AG09309 (cell line): ENCODE measurements around the gene PCDH1.
"Not testable (repeated sequence)": the region's sequence is repeated elsewhere in the genome, so short reads cannot be mapped to it uniquely, and the experiment has no call there.

Source experiments
- DNase-seq: peaks from one replicate; pipeline ENCODE4 v3.0.0-alpha.2; 2010; ENCODE audit warnings: low read depth
- H3K4me3 ChIP-seq: 2 replicates; pipeline ENCODE4 v1.5.1; 2011; ENCODE audit warnings: mild to moderate bottlenecking, low read depth, low read length, moderate library complexity; ENCODE audit not compliant: control insufficient read depth
- CTCF ChIP-seq: IDR thresholded peaks from 2 replicates; pipeline ENCODE4 v1.5.1; 2011; ENCODE audit warnings: mild to moderate bottlenecking, low read depth, low read length, inconsistent platforms; ENCODE audit not compliant: insufficient read depth, control insufficient read depth; ENCODE audit errors: missing control alignments

PCDH1 gene

DNA sequence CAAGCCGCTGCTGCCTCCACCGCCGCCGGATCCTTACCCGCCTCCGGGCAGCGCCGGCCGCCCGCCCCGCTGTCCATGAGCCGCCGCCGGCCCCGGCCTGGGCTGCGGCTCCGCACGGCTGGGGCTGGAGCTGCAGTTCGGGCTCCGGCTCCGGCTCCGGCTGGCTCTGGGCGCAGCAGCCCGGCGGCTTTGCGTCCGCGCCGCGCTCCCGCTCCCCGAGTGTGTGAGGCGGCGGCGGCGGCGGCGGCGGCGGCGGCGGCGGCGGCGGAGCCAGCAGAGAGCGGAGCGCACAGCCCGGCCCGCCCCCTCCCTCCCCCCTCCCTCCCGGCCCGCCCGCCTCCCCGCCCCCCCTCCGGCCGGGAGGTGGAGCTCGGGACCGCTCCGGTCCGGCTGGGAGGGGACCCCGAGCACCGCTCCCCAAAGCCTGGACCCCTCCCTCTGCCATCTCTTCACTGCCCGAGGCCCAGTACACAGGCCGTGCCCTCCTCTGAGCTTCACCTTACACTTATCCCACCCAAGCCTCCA, at the start of gene PCDH1:
Gene PCDH1, minus strand, starts transcription at position 225 of the 525 bp plus-strand sequence. Its CDS starts 148 bp downstream, at position 77.
- no peak for DNase-seq
- H3K4me3 ChIP-seq = peak within 1 kb of the TSS; percentile 39
- no peak for TF ChIP-seq CTCF

GRCh38 chr5:141926434-141926833, 48.2 kb upstream of the PCDH1 start:
- no peak overlapping the region for H3K4me3 ChIP-seq
- no peak for DNase-seq
- no peak for TF ChIP-seq CTCF

GRCh38 chr5:141923448-141924313, 45.5 kb upstream of the PCDH1 start, which contains the start of gene DELE1:
TSS of gene DELE1 (plus strand) at chr5:141923871. CDS start at chr5:141923942, 71 bp downstream.
- H3K4me3 ChIP-seq = peak within 1 kb of the TSS; percentile 79
- TF ChIP-seq CTCF = no peak
- DNase-seq = peak; percentile 64

DNA sequence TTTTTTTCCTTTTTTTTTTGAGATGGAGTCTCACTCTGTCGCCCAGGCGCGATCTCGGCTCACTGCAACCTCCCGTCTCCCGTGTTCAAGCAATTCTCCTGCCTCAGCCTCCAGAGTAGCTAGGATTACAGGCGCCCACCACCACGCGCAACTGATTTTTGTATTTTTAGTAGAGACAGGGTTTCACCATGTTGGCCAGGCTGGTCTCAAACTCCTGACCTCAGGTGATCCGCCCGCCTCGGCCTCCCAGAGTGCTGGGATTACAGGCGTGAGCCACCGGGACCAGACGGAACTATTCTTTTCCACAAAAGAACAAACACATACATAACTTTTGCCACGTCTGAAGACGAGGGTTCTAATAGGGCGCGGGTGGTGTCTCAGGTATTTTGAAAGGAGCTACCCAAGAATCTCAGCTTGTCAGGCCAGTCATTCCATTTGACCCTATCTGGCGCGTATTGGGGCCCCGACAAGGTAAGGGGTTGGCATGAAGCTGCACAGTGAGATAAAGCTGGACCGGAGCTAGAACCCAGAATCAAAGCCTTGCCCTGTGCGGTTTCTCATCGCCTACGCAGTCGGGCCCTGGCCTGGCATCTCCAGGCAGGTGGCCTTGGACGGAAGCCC, 44.7 kb upstream of the PCDH1 start:
- peak overlapping the region; percentile 79 for H3K4me3 ChIP-seq
- DNase-seq = not testable (repeated sequence)

- H3K4me3 ChIP-seq = no peak overlapping the region
- TF ChIP-seq CTCF = no peak
- DNase-seq = no peak
Observed at GRCh38 chr5:141920771-141921170, 42.6 kb upstream of the PCDH1 start.

- no peak overlapping the region for H3K4me3 ChIP-seq
- no peak for TF ChIP-seq CTCF
- no peak for DNase-seq
Observed at GRCh38 chr5:141919218-141920119, 41.3 kb upstream of the PCDH1 start.
